ENCODE results near the gene MIER2.

Gene MIER2

GRCh38 chr19:327291-328024 is 17.1 kb downstream of the MIER2 start:
- TF ChIP-seq CTCF (conservative IDR thresholded peaks at IDR 0.05; ENCODE audit: low read length), result no peak
- no peak for DNase-seq (ENCODE audit: low read depth)
- H3K4me3 ChIP-seq (ENCODE audit: low read length), result no peak overlapping the region

- H3K4me3 ChIP-seq (ENCODE audit: low read length), result no peak overlapping the region
- TF ChIP-seq CTCF (conservative IDR thresholded peaks at IDR 0.05; ENCODE audit: low read length), result no peak
- DNase-seq (ENCODE audit: low read depth), result no peak
These were observed 17.7 kb downstream of the MIER2 start for GRCh38 chr19:326871-327270.

GRCh38 chr19:325937-326565 is 18.5 kb downstream of the MIER2 start:
- no peak for TF ChIP-seq CTCF (conservative IDR thresholded peaks at IDR 0.05; ENCODE audit: low read length)
- DNase-seq (ENCODE audit: low read depth), result no peak
- H3K4me3 ChIP-seq (ENCODE audit: low read length), result no peak overlapping the region

- DNase-seq (ENCODE audit: low read depth), result no peak
- no peak overlapping the region for H3K4me3 ChIP-seq (ENCODE audit: low read length)
- no peak for TF ChIP-seq CTCF (conservative IDR thresholded peaks at IDR 0.05; ENCODE audit: low read length)
These were observed 19.2 kb downstream of the MIER2 start for GRCh38 chr19:325173-325936.

GRCh38 chr19:324716-325115 is 19.9 kb downstream of the MIER2 start:
- no peak for DNase-seq (ENCODE audit: low read depth)
- TF ChIP-seq CTCF (conservative IDR thresholded peaks at IDR 0.05; ENCODE audit: low read length), result no peak
- no peak overlapping the region for H3K4me3 ChIP-seq (ENCODE audit: low read length)

- TF ChIP-seq CTCF (conservative IDR thresholded peaks at IDR 0.05; ENCODE audit: low read length), result no peak
- no peak for DNase-seq (ENCODE audit: low read depth)
- no peak overlapping the region for H3K4me3 ChIP-seq (ENCODE audit: low read length)
These were observed 22.0 kb downstream of the MIER2 start for GRCh38 chr19:322616-323015.

GRCh38 chr19:318509-318774 is 26.2 kb downstream of the MIER2 start:
- no peak for TF ChIP-seq CTCF (conservative IDR thresholded peaks at IDR 0.05; ENCODE audit: low read length)
- no peak overlapping the region for H3K4me3 ChIP-seq (ENCODE audit: low read length)
- no peak for DNase-seq (ENCODE audit: low read depth)

Data from AG10803 (cell line).